Measurements from ENCODE around the gene CEP95.

CEP95 gene

GRCh38 chr17:64477849-64478248 lies 28.9 kb upstream of the CEP95 start:
- no peak for TF ChIP-seq CTCF (IDR thresholded peaks at IDR 0.05)
- intact Hi-C loops (cut with DNase I; ENCODE audit: low total_unique reads): no loop called here
- Histone ChIP-seq H3K36me3 (peaks cover 7 to 48% (median 38%) of the 10 kb centered on the region in 3 donors), H3K27ac (no peak overlapping the region), H3K4me1 (no peaks in the 10 kb centered on the region), H3K4me3 (no peak overlapping the region), H3K27me3 (no peaks in the 10 kb centered on the region), H3K9me3 (no peaks in the 10 kb centered on the region)
- no peak for DNase-seq

GRCh38 chr17:64480951-64481350 lies 25.8 kb upstream of the CEP95 start:
- no peak for TF ChIP-seq CTCF (IDR thresholded peaks at IDR 0.05)
- DNase-seq: no peak
- Histone ChIP-seq H3K9me3 (no peaks in the 10 kb centered on the region), H3K4me1 (no peaks in the 10 kb centered on the region), H3K27me3 (no peaks in the 10 kb centered on the region), H3K27ac (no peak overlapping the region), H3K4me3 (no peak overlapping the region), H3K36me3 (peaks cover 16 to 78% (median 63%) of the 10 kb centered on the region in 3 donors)
- intact Hi-C loops (cut with DNase I; ENCODE audit: low total_unique reads): no loop called here

GRCh38 chr17:64484380-64484779 lies 22.4 kb upstream of the CEP95 start:
- intact Hi-C loops (cut with DNase I; ENCODE audit: low total_unique reads): no loop called here
- Histone ChIP-seq H3K27ac (no peak overlapping the region), H3K4me1 (no peaks in the 10 kb centered on the region), H3K36me3 (peaks cover 14 to 89% (median 55%) of the 10 kb centered on the region in 3 donors), H3K4me3 (no peak overlapping the region), H3K27me3 (no peaks in the 10 kb centered on the region), H3K9me3 (no peaks in the 10 kb centered on the region)
- DNase-seq: no peak
- TF ChIP-seq CTCF (IDR thresholded peaks at IDR 0.05): no peak

- no peak for TF ChIP-seq CTCF (IDR thresholded peaks at IDR 0.05)
- intact Hi-C loops (cut with DNase I; ENCODE audit: low total_unique reads): no loop called here
- Histone ChIP-seq H3K9me3 (no peaks in the 10 kb centered on the region), H3K27ac (no peak overlapping the region), H3K27me3 (no peaks in the 10 kb centered on the region), H3K4me1 (no peaks in the 10 kb centered on the region), H3K36me3 (peaks cover 23 to 89% (median 38%) of the 10 kb centered on the region in 3 donors), H3K4me3 (no peak overlapping the region)
- no peak for DNase-seq
Measured at GRCh38 chr17:64488301-64488700, 18.5 kb upstream of the CEP95 start.

- H3K27ac ChIP-seq: no peak overlapping the region
- DNase-seq: no peak
- no peak overlapping the region for H3K4me3 ChIP-seq
- H3K4me1 ChIP-seq: peaks cover 6 to 23% (median 18%) of the 10 kb centered on the region in 4 donors
- no peaks in the 10 kb centered on the region for H3K9me3 ChIP-seq
- H3K27me3 ChIP-seq: no peaks in the 10 kb centered on the region
- peaks cover 14 to 62% (median 19%) of the 10 kb centered on the region in 3 donors for H3K36me3 ChIP-seq
- intact Hi-C loops (cut with DNase I; ENCODE audit: low total_unique reads): no loop called here
- TF ChIP-seq CTCF (IDR thresholded peaks at IDR 0.05): peak; percentile 34
Measured at GRCh38 chr17:64491034-64491860, 15.5 kb upstream of the CEP95 start.

Measured in tibial artery (tissue), 4 donors.